Jurkat, Clone E6-1 (cell line): ENCODE results near the gene MYO7A.
A peak's percentile ranks its signal among the peaks of the same experiment; 100 is the strongest.

ENCODE experiments used
- DNase-seq: peaks from one replicate; pipeline ENCODE4 v3.0.0-alpha.2; 2011; ENCODE audit warnings: low read depth, low spot score
- H3K4me3 ChIP-seq: 2 replicates; pipeline ENCODE4 v1.5.1; 2011; ENCODE audit warnings: mild to moderate bottlenecking, low read length, control low read depth, moderate library complexity

The MYO7A gene

GRCh38 chr11:77124041-77124440, 4.0 kb upstream of the MYO7A start:
- no peak overlapping the region for H3K4me3 ChIP-seq
- DNase-seq: no peak

DNA sequence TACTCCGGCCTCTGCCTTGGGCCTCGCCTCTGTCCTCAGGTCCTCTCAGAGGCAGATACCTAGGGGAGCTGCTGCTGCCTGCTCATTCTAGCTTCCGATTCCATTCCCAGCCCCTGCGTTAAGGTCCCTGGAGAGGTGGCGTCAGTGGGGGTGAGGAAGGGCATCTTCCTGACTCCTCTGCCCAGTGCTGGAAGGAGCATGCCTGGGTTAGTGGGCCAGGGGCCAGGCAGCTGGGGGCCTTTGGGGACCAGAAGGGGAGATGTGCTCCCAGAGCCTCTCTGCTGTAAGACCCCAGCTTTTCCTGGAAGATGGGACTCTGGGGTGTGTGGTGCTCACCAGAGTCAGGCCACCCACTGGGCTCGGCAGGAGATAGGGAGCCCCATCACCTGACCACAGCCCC, 3.6 kb upstream of the MYO7A start:
- DNase-seq: no peak
- H3K4me3 ChIP-seq: no peak overlapping the region

- no peak for DNase-seq
- H3K4me3 ChIP-seq: no peak overlapping the region
These were observed 2.9 kb upstream of the MYO7A start for GRCh38 chr11:77125191-77125590.

GRCh38 chr11:77125695-77126094, 2.4 kb upstream of the MYO7A start:
- no peak overlapping the region for H3K4me3 ChIP-seq
- no peak for DNase-seq

DNA sequence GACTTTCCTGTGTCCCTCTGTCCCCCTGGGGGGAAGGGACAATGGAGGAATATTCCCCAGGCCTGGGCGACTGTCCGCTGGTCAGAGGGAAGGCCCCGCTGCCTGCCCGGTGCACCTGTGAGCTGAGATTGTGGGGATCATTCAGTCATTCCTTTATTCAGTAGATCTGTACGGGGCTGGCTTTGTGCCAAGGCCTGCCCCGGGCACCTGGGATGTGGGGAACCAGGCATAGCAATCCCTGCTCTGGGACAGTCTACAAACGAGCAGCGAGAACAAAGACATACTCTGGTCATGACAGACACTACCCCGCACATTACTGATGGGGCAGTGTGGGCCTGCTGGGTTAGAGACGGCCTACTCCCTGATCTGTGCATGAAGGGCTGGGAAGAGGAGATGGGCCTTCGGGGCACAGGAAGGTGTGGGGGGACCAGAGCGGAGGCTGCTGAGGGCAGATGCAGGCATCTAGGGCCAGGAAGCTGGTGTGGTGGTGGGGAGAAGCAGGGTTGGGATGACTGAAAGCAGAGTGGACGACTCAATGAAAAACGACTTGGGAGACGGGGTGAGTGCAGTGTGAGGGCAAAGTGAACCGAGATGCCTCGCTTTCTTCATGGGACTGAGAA, 1.8 kb upstream of the MYO7A start:
- H3K4me3 ChIP-seq: no peak overlapping the region
- DNase-seq: no peak

GRCh38 chr11:77126861-77127234, 1.2 kb upstream of the MYO7A start:
- DNase-seq: no peak
- H3K4me3 ChIP-seq: peak overlapping the region; percentile 45

- H3K4me3 ChIP-seq: peak overlapping the region; percentile 45
These were observed 673 bp upstream of the MYO7A start for GRCh38 chr11:77127235-77127911.

GRCh38 chr11:77129069-77129841, 1.2 kb downstream of the MYO7A start:
- H3K4me3 ChIP-seq: no peak overlapping the region

More at GRCh38 chr11:77127235-77127911, 673 bp upstream of the MYO7A start:
- DNase-seq: peak; percentile 29

DNA sequence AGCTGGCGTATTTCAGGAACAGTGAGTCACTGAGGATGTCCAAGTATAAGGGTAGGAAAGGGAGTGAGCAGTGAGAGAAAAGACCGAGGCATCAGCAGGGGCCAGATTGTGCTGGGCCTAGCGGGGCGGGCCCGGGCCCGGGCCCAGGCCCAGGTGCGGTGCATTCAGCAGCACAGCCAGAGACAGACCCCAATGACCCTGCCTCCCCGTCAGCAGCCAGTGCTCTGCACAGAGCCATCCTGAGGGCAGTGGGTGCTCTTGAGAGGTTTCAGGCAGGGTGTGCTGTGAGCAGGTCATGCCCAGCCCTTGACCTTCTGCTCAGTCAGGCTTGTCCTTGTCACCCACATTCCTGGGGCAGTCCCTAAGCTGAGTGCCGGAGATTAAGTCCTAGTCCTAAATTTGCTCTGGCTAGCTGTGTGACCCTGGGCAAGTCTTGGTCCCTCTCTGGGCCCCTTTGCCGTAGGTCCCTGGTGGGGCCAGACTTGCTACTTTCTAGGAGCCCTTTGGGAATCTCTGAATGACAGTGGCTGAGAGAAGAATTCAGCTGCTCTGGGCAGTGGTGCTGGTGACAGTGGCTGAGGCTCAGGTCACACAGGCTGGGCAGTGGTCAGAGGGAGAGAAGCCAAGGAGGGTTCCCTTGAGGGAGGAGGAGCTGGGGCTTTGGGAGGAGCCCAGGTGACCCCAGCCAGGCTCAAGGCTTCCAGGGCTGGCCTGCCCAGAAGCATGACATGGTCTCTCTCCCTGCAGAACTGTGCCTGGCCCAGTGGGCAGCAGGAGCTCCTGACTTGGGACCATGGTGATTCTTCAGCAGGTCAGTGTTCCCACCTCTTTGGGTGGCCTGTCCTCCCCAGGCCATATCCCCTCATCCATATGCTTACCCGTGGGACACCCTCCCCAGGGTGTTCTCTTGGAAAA, 2.1 kb downstream of the MYO7A start:
- H3K4me3 ChIP-seq: no peak overlapping the region

More at GRCh38 chr11:77129069-77129841, 1.2 kb downstream of the MYO7A start:
- DNase-seq: no peak

DNA sequence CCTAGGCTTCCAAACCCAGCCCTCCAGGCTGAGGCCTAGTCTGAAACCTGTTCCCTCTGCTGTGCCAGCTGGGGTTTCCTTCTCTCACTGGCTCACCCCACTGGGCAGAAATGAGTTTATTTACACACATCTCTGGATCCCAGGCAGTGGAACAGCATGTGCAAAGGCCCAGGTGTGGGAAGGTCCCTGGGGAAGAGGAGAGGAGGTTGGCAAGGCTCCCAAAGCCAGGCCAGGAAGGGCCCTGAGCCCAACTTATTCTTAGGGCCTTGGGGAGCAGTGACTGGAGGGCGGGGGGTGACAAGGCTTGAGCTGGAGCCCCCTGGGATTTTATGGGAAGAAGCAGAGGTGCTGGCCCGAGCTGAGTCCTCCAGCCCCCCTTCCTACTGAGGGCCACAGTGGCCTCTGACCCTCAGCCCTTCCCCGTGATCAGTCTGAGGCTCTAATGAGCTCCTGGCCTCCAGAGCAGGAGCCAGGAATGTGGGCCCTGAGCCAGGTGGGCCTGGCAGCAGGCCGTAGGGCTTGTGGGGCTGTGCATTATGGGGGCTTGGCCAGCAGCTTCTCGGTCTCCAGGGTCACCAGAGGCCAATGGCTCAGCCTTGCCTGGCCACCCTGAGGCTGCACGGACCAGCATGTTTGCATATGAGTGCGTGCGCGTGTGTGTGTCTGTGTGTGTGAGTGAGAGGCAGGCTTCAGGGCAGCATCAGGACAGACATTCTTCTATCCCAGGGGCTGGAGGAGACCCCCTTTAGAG, 2.9 kb downstream of the MYO7A start:
- H3K4me3 ChIP-seq: no peak overlapping the region
- DNase-seq: no peak

More for the DNA sequence above, 2.1 kb downstream of the MYO7A start:
- DNase-seq: no peak

DNA sequence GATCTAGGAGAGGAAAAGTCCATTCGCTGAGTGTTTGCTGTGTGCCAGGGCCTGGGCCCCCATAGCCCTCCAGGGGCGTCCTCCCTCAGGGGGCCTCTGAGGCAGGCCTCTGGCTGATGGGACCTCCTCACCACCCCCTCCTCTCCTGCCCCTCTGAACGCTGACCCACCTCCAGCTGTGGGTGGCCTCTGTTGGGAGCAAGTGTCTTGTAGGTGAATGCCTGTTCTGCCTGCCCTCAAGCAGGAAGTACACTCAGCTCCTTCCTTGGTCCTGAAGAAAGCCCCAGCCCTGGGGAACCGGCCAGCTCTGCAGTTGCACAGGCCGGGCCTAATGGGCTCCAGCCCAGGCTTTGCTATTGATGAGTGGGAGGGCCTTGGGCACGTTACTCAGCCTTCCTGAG, 3.5 kb downstream of the MYO7A start:
- DNase-seq: no peak
- no peak overlapping the region for H3K4me3 ChIP-seq

DNA sequence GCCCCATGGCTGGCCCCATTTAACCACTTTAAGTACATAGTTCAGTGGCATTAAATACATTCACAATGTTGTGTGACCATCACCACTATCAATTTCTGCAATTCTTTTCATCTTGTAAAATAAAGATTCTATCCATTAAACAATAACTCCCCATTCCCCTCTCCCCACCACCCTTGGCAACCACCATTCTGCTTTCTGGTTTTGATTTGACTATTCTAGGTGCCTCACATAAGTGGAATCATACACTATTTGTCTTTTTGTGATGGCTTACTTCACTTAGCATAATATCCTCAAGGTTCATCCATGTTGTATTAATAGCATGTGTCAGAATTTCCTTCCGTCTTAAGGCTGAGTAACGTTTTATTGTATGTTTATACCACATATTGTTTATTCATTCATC, 7.0 kb downstream of the MYO7A start:
- no peak for DNase-seq
- no peak overlapping the region for H3K4me3 ChIP-seq

- no peak overlapping the region for H3K4me3 ChIP-seq
- no peak for DNase-seq
These were observed 8.0 kb downstream of the MYO7A start for GRCh38 chr11:77136074-77136473.

DNA sequence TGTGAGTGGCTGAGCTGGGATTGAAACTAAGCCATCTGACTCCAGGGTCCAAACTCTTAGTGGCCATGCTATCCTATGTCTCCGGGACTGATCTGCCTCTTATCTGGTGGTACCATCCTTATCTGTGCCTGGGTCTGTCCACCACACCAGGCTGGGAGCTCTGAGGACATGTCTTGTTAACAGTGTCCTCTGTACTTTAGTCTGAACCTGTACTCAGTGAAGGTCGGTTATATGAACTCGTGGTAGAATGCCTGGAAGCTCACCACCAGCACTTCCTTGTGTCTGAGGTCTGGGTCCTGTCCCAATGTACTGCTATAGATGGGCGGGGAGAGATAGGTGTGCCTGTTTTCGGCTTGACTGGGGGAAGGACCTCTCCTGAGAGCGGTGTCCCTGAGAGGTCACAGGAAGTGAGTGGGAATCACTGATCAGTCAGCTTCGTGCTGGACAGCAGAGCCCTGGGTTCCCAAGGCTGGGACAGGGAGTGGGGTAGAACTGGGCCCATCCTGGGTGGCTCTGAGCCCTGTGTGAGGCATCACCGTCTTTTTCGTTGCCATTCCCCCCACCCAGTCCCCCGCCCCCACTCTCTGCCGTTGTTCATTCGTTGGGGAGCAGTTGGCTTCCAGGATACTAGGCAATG, 8.9 kb downstream of the MYO7A start:
- H3K4me3 ChIP-seq: no peak overlapping the region
- no peak for DNase-seq

DNA sequence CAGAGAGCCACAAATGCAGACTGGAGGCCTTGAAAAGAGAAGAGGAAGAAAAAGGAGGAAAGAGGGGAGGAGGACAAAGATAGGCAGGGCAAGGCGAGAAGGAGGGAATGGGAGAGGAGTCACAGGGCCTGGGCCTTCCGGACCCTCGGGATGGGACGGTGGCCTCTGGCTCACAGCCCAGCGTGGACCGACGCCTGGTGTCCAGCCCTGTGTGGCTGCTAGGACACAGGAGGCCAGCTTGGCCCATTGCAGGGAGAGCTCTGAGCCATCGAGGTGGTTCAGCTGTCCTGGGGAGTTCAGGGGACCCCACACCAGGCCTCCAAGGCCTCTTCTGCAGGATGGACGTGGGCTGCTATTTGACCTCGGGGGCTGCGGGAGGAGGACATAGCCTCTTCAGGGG, 9.4 kb downstream of the MYO7A start:
- no peak for DNase-seq
- H3K4me3 ChIP-seq: no peak overlapping the region

DNA sequence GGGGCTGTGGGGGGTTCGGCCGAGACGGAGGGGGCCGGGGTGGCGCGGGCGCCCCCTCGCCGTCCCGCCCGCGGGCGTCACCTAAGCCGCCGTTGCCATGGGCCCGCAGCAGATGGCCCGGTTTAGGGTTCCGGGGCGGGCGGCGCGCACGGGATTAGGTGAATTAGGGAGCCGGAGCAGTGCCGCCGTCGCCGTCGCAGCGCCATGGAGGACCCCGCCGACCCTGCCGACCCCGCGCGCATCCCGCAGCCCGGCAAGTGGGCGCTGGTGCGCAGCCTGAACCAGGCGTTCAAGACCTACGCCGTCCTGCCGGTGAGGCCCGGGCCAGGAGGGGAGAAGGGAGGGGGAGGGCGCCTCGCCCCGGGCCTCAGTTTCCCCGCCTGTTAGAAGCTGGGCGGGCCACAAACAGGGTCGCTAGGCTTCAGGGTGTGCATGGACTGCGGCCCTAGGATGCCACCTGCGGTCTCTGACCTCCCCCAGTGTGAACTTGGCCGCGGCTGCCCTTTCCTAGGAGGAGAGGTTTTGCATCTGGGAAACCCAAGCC, 10.1 kb downstream of the MYO7A start:
- no peak for DNase-seq
- no peak overlapping the region for H3K4me3 ChIP-seq

DNA sequence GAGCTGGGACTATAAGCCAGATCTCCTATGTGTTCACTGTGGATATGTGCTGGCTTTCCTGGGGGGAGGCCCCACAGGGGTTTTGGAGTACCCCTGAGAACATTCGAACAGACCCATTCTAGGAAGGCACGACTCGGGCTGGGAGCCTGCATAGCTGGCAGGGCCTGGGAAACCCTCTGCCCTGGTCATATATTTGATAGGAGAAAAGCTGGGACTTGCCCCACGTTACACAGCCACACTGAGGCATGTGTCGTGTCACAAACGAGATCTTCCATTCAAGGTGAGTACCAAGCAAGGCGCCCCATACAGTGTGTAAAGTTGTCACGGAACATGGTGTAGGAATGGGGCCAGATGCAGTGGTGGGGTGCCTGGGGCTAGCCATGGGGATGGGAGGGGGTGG, 11.2 kb downstream of the MYO7A start:
- no peak overlapping the region for H3K4me3 ChIP-seq
- DNase-seq: no peak

- no peak overlapping the region for H3K4me3 ChIP-seq
- DNase-seq: no peak
These were observed 12.3 kb downstream of the MYO7A start for GRCh38 chr11:77140231-77140851.
